ENCODE measurements around the gene GLIPR1L1.

GLIPR1L1 gene

DNA sequence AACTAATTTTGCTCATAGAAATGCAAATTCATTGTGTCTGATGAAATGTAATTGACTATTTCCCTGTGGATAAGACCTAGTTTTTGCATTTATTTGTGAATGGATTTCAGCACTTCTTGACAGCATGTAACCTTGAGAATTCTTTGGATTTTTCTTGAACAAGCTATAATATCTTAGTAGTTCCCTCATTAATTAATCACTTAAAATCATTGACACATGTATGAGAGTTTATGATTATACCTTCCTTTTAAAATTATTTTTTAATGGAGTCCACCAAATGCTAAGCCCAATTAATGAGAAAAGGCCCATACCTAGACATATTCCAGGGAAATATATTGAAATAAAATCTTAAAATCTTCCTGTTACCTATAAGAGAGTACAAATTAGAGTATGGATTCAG, 73.2 kb downstream of the GLIPR1L1 start:
- no peak overlapping the region for H3K4me3 ChIP-seq (ENCODE audit: low read length)
- DNase-seq (ENCODE audit: low read depth) = no peak
- TF ChIP-seq, protein P1, sequence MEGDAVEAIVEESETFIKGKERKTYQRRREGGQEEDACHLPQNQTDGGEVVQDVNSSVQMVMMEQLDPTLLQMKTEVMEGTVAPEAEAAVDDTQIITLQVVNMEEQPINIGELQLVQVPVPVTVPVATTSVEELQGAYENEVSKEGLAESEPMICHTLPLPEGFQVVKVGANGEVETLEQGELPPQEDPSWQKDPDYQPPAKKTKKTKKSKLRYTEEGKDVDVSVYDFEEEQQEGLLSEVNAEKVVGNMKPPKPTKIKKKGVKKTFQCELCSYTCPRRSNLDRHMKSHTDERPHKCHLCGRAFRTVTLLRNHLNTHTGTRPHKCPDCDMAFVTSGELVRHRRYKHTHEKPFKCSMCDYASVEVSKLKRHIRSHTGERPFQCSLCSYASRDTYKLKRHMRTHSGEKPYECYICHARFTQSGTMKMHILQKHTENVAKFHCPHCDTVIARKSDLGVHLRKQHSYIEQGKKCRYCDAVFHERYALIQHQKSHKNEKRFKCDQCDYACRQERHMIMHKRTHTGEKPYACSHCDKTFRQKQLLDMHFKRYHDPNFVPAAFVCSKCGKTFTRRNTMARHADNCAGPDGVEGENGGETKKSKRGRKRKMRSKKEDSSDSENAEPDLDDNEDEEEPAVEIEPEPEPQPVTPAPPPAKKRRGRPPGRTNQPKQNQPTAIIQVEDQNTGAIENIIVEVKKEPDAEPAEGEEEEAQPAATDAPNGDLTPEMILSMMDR (conservative IDR thresholded peaks at IDR 0.05; ENCODE audit: low read length) = no peak

DNA sequence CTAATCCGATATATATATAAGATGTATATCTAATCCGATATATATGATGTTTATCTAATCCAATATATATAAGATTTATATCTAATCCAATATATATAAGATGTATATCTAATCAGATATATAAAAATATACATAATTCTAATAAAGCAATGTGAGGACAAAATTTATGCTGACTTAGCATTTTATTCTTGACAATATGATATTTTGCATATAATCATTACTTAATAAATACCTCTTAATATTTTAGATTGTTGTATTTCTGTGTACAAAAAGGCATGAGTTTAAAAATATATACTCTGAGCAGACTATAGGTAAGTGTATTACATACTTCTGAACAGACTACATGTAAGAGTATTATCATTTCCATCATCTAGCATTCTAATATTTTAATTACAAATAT, 75.4 kb downstream of the GLIPR1L1 start:
- TF ChIP-seq, protein P1 (conservative IDR thresholded peaks at IDR 0.05; ENCODE audit: low read length) = no peak
- no peak overlapping the region for H3K4me3 ChIP-seq (ENCODE audit: low read length)
- DNase-seq (ENCODE audit: low read depth) = no peak

DNA sequence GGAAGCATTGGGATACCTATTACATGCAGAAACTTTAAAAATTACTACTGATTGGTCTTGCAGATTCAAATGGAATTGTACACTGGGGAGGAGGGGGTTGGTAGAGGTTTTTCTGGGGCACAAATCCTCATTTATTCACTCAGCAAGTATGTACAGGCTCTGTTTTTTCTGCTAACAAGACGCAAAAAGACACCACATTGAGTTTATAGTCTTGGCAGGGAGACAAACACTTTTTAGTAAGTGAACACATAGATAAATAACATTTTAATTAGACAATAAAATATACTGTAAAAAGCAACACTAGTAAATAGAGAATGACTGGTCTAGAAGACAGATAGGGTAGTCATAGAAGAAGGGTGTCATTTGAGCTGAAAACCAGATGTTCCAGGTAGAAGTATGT, 80.2 kb downstream of the GLIPR1L1 start:
- H3K4me3 ChIP-seq (ENCODE audit: low read length) = no peak overlapping the region
- DNase-seq (ENCODE audit: low read depth) = peak; percentile 28
- TF ChIP-seq, protein P1 (conservative IDR thresholded peaks at IDR 0.05; ENCODE audit: low read length) = no peak

DNA sequence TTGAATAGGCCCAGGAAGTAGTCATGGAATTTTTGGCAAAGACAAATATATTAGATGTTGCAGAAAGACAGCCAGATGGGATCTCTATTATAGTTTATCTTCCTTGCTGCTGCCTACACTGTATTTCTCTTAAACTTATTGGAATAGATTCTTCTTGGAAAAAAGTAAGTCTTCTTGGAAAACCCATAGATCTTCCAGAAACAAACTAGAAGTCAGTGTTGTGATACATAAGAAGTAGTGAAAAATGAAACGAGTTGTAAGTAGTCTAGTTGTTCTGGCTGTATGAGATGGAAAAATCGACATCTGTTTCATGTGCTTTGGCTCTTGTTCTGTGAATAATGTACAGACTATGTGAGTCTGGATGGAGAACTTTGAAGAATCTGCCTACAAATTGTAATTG, 85.4 kb downstream of the GLIPR1L1 start:
- DNase-seq (ENCODE audit: low read depth) = peak; percentile 25
- TF ChIP-seq, protein P1 (conservative IDR thresholded peaks at IDR 0.05; ENCODE audit: low read length) = no peak
- H3K4me3 ChIP-seq (ENCODE audit: low read length) = no peak overlapping the region

Measured in AG10803 (cell line).